HG02885 (cell line): ENCODE results near the gene POLR3GL.
"Not testable (repeated sequence)": the region's sequence is repeated elsewhere in the genome, so short reads cannot be mapped to it uniquely, and the experiment has no call there.

Experiments
- ATAC-seq: cut with Tn5 transposase; IDR thresholded peaks from one replicate; pipeline ENCODE4 v1.9.1; 2021; ENCODE audit warnings: mild to moderate bottlenecking; ENCODE audit not compliant: unreplicated experiment, poor library complexity

POLR3GL gene, protein sequence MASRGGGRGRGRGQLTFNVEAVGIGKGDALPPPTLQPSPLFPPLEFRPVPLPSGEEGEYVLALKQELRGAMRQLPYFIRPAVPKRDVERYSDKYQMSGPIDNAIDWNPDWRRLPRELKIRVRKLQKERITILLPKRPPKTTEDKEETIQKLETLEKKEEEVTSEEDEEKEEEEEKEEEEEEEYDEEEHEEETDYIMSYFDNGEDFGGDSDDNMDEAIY

GRCh38 chr1:145964328-145965118 lies at the start of gene POLR3GL, which contains the start of gene ANKRD34A:
Gene POLR3GL (plus strand): TSS chr1:145964690. CDS start chr1:145974866, 10,176 bp downstream.
Gene ANKRD34A (minus strand): TSS chr1:145964575. CDS start chr1:145961759, 2,816 bp downstream.
- peak; percentile 93 for ATAC-seq

- no peak for ATAC-seq
These were observed 47.7 kb upstream of the POLR3GL start for GRCh38 chr1:145916745-145917144.

DNA sequence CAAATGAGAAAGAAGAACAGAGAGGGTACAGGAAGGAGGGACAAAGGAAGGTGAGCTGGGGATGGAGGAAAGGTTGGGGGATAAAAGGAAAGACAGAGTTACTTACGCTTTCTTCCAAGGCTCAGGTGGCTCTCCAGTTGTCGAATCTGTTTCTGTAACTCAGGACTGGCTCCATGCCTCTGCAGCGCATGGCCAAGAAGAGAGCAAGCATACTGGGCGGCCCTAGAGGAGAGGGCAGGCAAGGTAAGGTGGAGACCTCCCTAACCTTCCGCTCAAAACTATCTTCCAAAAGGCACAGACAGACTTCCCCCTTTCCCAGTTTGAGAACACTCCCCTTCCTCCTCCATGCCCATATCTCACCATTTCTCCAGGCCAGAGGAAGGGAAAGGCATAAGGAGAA lies 46.9 kb upstream of the POLR3GL start:
- no peak for ATAC-seq

DNA sequence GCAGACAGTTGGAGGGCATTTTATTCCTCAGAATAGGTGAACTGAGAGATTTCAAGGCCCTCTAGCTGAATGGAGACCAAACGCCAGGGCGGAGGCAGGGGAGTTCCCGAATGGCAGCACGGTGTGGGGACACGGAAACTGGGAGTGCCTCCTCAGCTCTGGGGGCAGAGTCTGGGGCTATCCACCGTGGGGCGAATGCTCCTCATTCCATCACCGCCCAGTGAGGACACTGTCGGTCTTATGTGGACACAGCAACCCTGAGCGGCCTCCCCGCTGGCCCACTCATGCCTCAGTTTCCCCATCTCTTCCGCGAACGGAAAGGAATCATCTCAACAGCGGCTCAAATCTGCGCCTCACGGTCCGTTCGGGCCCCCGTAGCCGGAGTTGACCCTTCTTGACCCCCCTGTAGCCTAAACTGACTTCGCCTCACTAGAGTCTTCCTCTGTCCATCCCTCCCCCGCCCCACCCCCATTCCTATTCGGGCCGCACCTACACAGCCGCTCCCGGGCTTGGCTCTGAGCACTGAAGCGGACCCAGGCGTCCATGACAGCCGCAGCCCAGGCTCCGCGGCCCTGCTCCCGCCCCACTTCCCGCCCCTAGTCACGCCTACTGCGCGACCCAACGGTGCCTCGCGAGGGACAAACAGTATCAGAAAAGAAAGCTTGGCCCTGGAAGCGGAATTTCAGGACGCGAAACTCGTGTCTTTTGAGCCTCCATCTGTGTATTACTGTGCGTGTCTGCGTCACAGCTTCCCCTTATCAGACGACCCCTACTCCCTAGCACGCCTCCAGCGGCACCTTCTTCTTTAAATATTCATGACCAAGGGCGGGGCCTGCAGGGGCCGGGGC lies 46.1 kb upstream of the POLR3GL start, which contains the start of gene PEX11B:
Gene PEX11B (minus strand): TSS at position 574 of the 848 bp plus-strand sequence. CDS start 29 bp downstream, at position 545.
- ATAC-seq, result peak; percentile 82

DNA sequence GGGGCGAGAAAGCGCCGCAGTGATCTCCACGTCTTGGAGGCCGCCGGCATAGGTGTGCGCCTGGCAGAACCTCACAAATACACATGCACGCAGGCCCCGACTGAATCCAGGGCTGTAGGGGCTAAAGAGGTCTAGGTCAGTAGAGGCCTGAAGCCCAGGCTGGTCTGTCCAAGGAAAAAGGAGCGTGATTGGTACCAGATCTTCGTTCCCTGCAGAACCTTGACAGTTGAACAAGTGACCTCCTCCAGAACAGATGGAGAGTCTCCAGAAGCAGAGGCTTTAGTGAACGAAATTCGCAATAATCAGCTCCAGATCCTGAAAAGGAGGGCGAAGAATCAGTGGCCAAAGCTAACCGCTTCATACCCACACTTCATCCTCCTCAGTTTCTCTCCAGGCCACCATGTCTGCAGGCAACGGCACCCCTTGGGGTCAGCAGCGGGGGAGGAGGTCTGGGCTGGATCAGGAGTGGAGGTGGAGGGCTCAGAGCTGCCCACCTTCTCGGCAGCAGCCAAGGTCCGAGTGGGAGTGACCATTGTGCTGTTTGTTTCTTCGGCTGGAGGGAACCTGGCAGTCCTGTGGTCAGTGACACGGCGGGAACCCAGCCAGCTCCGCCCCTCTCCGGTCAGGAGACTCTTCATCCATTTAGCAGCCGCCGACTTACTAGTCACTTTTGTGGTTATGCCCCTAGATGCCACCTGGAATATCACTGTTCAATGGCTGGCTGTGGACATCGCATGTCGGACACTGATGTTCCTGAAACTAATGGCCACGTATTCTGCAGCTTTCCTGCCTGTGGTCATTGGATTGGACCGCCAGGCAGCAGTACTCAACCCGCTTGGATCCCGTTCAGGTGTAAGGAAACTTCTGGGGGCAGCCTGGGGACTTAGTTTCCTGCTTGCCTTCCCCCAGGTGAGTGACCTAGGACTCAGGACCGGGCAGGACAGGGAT lies 45.2 kb upstream of the POLR3GL start:
- ATAC-seq, result peak; percentile 88

DNA sequence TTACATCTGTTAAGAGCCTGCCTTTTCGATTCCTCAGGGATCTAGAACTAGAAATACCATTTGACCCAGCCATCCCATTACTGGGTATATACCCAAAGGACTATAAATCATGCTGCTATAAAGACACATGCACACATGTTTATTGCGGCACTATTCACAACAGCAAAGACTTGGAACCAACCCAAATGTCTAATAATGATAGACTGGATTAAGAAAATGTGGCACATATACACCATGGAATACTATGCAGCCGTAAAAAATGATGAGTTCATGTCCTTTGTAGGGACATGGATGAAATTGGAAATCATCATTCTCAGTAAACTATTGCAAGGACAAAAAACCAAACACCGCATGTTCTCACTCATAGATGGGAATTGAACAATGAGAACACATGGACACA lies 44.2 kb upstream of the POLR3GL start:
- ATAC-seq, result not testable (repeated sequence)

GRCh38 chr1:145922266-145922665 lies 42.2 kb upstream of the POLR3GL start:
- no peak for ATAC-seq

DNA sequence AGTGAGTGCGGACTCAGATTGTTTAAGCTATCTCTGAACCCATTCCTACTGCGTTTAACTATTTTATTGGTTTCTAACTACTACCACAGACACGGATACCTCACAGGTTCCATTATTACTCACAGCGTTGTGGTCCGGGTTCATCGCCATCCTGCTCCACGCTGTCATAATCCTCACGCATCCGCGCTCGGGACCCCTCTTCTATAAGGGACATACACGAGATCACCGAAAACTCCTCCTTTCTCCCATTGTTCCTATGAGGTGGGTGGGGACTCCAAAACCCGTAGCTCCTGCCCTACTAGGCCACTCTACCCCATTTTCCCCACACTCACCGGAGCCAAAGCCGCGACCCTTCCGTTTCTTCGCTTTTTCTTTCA lies 37.8 kb upstream of the POLR3GL start:
- no peak for ATAC-seq

- peak; percentile 97 for ATAC-seq
These were observed 37.2 kb upstream of the POLR3GL start, which contains the start of gene RBM8A for GRCh38 chr1:145927063-145927886. Gene RBM8A (minus strand): TSS chr1:145927484. CDS start chr1:145927426, 58 bp downstream.

DNA sequence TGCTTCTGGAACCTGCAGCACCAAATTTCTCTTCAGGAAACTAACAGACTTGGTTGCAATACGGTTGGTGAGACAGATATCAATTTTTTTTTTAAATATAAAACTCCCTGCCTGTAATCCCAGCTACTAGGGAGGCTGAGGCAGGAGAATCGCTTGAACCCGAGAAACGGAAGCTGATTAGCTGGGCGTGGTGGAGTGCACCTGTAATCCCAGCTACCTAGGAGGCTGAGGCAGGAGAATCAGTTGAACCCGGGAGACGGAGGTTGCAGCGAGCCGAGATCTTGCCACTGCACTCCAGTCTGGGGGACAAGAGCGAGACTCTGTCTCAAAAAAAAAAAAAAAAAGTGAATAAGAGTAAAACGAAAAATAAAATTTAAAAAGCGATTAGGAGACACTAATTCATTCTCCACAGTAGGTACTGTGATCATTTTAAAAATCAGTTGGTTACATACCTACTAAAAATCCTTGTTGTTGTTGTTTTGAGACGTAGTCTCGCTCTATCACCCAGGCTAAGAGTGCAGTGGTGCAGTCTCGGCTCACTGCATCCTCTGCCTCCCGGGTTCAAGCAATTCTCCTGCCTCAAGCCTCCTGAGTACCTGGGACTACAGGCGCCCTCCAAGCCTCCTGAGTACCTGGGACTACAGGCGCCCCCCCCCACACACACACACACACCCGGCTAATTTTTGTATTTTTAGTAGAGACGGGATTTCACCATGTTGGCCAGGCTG lies 36.4 kb upstream of the POLR3GL start:
- no peak for ATAC-seq

GRCh38 chr1:145932522-145933009 lies 31.9 kb upstream of the POLR3GL start:
- ATAC-seq, result not testable (repeated sequence)

DNA sequence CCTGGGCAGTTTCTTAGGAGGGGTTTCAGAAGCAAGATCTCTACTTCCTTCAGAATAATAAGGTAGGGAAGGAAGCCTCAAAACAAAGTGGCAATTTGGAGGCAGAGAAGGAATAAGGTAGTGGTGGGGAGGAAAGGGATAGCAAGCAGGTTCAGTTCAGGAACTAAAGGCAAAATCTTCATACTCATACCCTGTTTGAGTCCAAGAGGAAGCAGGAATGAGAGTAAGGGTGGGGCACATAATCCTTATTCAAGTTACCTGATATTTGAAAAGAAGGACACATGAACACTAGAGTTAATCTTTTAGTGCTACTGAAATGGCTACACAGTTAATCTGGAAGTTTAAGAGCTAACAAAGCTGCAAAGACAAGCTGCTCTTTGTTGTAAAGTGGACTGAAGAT lies 28.8 kb upstream of the POLR3GL start:
- no peak for ATAC-seq

GRCh38 chr1:145936247-145936646 lies 28.2 kb upstream of the POLR3GL start:
- ATAC-seq, result no peak

DNA sequence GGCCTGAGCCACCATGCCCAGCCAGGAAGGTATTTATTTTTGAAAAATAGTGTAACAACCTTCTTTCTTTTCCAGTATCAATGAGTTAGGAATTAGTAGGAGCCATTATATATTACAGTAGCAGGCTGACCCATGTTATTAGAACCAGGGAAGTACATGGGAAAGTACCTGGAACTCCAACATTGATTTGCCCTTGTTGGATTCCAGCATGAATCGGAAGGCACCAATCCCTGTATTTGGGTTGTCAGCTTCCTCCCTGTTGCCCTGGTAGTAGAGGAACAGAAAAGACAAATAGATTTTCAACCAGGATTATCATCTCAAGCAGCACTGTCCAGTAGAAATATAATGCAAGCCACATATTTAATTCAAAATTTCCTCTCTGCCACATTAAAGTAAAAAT lies 27.1 kb upstream of the POLR3GL start:
- ATAC-seq, result no peak

DNA sequence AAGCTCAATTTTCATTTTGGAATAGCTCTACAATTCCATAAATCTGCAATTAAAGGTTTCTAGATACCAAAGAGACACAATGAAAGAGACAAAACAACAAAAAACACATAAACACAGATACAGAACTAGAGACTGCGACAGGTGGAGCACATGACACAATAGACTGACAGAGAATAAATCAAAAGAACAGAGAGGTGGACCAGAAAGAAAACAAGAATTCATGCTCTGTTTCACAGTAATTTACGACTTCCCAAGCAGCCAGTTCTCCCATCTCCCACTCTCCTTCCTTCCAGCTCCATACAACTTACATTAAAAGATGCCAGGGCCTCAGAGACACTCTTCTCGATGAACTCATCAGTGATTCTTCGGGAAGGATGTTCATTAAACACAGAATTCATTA lies 22.1 kb upstream of the POLR3GL start:
- ATAC-seq, result no peak

DNA sequence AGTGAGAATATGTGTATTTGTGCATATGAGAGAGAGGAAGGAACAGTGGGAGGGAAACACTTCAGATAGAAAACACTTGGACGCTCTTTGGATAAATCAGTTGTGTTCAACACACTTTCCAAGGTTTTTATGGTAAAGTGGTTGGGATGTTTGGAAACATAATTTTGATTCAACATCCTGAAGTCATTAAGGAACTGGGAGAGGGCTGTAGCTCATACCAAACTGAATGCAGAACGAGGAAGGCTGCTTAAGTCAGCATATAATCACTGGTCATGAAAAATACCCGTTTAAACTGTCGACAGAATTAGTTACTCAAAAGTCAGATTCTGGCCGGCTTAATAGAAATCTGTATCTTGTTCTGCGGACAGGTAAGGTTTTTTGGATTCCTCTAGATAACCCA lies 21.6 kb upstream of the POLR3GL start:
- ATAC-seq, result no peak

- no peak for ATAC-seq
These were observed 20.0 kb upstream of the POLR3GL start for GRCh38 chr1:145944532-145944931.

DNA sequence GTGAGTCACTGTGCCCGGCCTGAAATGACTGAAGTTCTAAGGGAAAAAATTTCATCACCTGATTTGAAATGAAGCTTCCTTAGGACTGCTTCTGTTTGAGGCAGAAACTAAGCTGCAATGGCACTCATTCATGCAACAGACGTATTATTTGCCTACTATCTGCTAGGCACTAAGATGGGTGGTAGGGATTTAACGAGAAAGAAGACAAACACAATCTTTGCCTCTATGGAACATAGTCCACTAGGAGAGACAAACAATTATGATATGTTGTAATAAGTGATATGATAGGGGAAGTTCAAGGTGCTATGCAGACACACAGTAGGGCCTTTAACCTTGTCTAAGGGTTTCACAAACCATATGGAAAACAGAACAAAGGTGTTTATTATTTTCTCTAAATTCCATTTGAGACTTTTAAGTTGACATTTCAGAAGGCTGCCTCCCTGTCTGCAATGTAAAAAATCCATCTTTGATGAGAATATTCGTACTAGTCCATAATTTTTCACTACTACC lies 18.0 kb upstream of the POLR3GL start:
- no peak for ATAC-seq
